NCI-H1092 (cell line): ENCODE results near the gene E4F1.
A peak's percentile ranks its signal among the peaks of the same experiment; 100 is the strongest.
"Not testable (repeated sequence)": the region's sequence is repeated elsewhere in the genome, so short reads cannot be mapped to it uniquely, and the experiment has no call there.

Experiments used
- DNase-seq: peaks from one replicate; lab custom pipeline; 2025; lab: John Stamatoyannopoulos, UW

The E4F1 gene

GRCh38 chr16:2189252-2189893 lies 34.0 kb upstream of the E4F1 start:
- DNase-seq, result no peak

GRCh38 chr16:2190002-2190658 lies 33.3 kb upstream of the E4F1 start:
- no peak for DNase-seq

GRCh38 chr16:2190659-2191445 lies 32.5 kb upstream of the E4F1 start:
- no peak for DNase-seq

GRCh38 chr16:2191446-2191706 lies 32.0 kb upstream of the E4F1 start:
- DNase-seq, result no peak

- DNase-seq, result no peak
These were observed 29.1 kb upstream of the E4F1 start for GRCh38 chr16:2194166-2194834.

- peak; percentile 41 for DNase-seq
These were observed 28.5 kb upstream of the E4F1 start for GRCh38 chr16:2194852-2195321.

- no peak for DNase-seq
These were observed 27.8 kb upstream of the E4F1 start for GRCh38 chr16:2195322-2196161.

GRCh38 chr16:2196162-2196980 lies 27.0 kb upstream of the E4F1 start, which contains the start of gene CASKIN1:
Gene CASKIN1 (minus strand): TSS chr16:2196605. CDS start chr16:2196432, 173 bp downstream.
- DNase-seq, result no peak

- no peak for DNase-seq
These were observed 26.3 kb upstream of the E4F1 start for GRCh38 chr16:2196981-2197511.

GRCh38 chr16:2197765-2198164 lies 25.6 kb upstream of the E4F1 start:
- DNase-seq, result no peak

- no peak for DNase-seq
These were observed 25.1 kb upstream of the E4F1 start for GRCh38 chr16:2198283-2198682.

GRCh38 chr16:2199095-2199494 lies 24.3 kb upstream of the E4F1 start:
- no peak for DNase-seq

GRCh38 chr16:2199621-2200139 lies 23.7 kb upstream of the E4F1 start:
- no peak for DNase-seq

- DNase-seq, result no peak
These were observed 23.1 kb upstream of the E4F1 start for GRCh38 chr16:2200313-2200712.

GRCh38 chr16:2203119-2203688 lies 20.2 kb upstream of the E4F1 start:
- DNase-seq, result not testable (repeated sequence)

GRCh38 chr16:2204416-2205103 lies 18.8 kb upstream of the E4F1 start:
- DNase-seq, result no peak

GRCh38 chr16:2205104-2205966 lies 18.1 kb upstream of the E4F1 start, which contains the start of gene MLST8:
Gene MLST8 (plus strand): TSS chr16:2205454. CDS start chr16:2206086, 632 bp downstream.
- peak; percentile 78 for DNase-seq

GRCh38 chr16:2205967-2206313 lies 17.5 kb upstream of the E4F1 start:
- no peak for DNase-seq
